ENCODE measurements around the gene RAMP3. TPM values are rescaled to one million over a fixed set of nuclear protein-coding genes. Genes with fewer than 3 reads are reported as not detected.

RAMP3 gene
- total and polyA plus RNA-seq, 9 of the 15 experiments (the other 6 are each of a cell fraction or from before 2014, with no cell fraction given), result not detected

DNA sequence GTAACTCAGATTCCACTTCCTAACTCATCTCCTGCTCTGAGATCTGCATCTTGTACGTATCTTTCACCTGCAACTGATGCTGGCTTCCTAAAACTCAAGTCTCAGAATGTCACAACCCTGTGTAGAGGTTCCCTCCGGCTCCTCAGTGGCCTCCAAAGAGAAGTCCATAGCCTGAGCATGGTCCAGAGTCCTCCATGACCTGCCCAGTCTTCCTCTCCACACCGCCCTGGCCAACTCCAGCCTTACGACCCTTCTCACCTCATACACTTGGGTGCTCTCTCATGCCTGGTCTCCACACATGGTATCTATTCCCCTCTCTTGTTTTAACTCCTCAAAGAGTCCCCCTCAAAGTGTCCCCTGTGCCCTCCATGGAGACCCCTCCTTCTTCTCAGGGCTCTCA is 41.9 kb downstream of the RAMP3 start (continued):
- TF ChIP-seq POLR2H (tag; IDR thresholded peaks at IDR 0.05; ENCODE audit: low read depth), result no peak

DNA sequence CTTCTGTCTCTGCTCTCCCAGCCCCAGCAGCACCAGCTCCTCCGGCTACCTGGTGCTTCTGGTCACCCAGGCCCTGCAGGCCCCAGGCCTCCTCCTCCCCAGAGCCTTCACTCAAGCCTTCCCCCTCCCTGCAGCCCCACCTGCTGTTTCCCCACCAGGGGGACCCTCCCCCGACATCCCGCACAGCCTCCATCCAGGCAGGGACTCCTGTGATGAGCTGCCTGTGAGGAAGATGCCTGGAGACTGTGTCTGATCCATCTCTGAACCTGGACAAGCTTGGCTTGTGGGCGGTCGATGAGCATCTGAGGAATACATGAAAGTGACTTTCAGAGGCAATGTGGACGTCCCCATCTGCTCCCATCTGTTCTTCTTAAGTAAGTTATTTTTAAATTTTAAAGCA is 45.0 kb downstream of the RAMP3 start:
- no peaks in the 10 kb centered on the region for H3K36me3 ChIP-seq (ENCODE audit: control insufficient read depth, insufficient read depth, low read length)
- CTCF ChIA-PET (ENCODE audit: low intra/inter-chr PET ratio), result no interaction called here
- ATAC-seq, result peak; percentile 55
- H4K20me1 ChIP-seq (replicated peaks; ENCODE audit: control insufficient read depth, insufficient read depth, low read length), result no peaks in the 10 kb centered on the region; the same call in 1 of the 2 replicates
- H3K9me3 ChIP-seq (replicated peaks; ENCODE audit: control insufficient read depth, insufficient read depth, low read depth, low read length), result no peaks in the 10 kb centered on the region
- H3K27ac ChIP-seq (ENCODE audit: extremely low read depth, low read depth, low read length), result no peak overlapping the region
- peaks cover 9 to 22% of the 10 kb centered on the region in 2 experiments; a peak in 4 of 5 replicates for H3K27me3 ChIP-seq (ENCODE audit: control insufficient read depth in 2 of 2, insufficient read depth in 2 of 2, low read length in 2 of 2)
- H3K9ac ChIP-seq (ENCODE audit: insufficient read depth in 1 of 2, low read depth in 2 of 2, low read length in 2 of 2), result no peak overlapping the region
- no TSS peak for BruUV-seq (replicated peaks)
- H3K9me1 ChIP-seq (ENCODE audit: control insufficient read depth, insufficient read depth, low read length), result no peaks in the 10 kb centered on the region
- no peaks in the 10 kb centered on the region for H3K4me1 ChIP-seq (replicated peaks in 1 of 2; ENCODE audit: control insufficient read depth in 2 of 2, insufficient read depth in 2 of 2, low read length in 2 of 2)
- DNase-seq (ENCODE audit: extremely low read depth in 1 of 4, low spot score in 3 of 4), result no peak
- no peak overlapping the region for H2AFZ ChIP-seq (ENCODE audit: low read depth, low read length)
- POLR2A ChIA-PET, result interaction anchor here (0.6 to 1.7 kb wide), 3 partner anchors 14 to 814 kb away, joined by 3 to 7 read pairs (median 3); no protein-coding TSS in a partner anchor
- no peak overlapping the region for H3K4me2 ChIP-seq (ENCODE audit: insufficient read depth, low read length)
- no peak overlapping the region for H3K4me3 ChIP-seq
- no peak for FAIRE-seq
- in situ Hi-C loops (cut with MboI), result no loop called here
- no peaks in the 10 kb centered on the region for H3K79me2 ChIP-seq (ENCODE audit: control insufficient read depth, insufficient read depth, low read length)
- 20% methylated on average over 4 of the region's 6 CpGs for WGBS (ENCODE audit: insufficient coverage, low coverage, missing lambda C conversion rate)
- intact Hi-C loops (cut with micrococcal nuclease), result no loop called here
- no peak for TF ChIP-seq RBFOX2 (IDR thresholded peaks at IDR 0.05; ENCODE audit: low read depth, low read length)
- TF ChIP-seq CHD1 (IDR thresholded peaks at IDR 0.05; ENCODE audit: low read length), result no peak
- no peak for TF ChIP-seq ZBTB8A (IDR thresholded peaks at IDR 0.05; ENCODE audit: partially characterized antibody)
- TF ChIP-seq FOXK2 (conservative IDR thresholded peaks at IDR 0.05 in 1 of 2, IDR thresholded peaks at IDR 0.05 in 1 of 2; ENCODE audit: low read depth in 2 of 2), result no peak
- TF ChIP-seq RBBP5 (IDR thresholded peaks at IDR 0.05; ENCODE audit: borderline replicate concordance, insufficient read depth, low read length, poor library complexity, severe bottlenecking), result no peak
- no peak for TF ChIP-seq GTF2A2 (tag; IDR thresholded peaks at IDR 0.05)
- no peak for TF ChIP-seq SOX6 (IDR thresholded peaks at IDR 0.05)
- no peak for TF ChIP-seq STAG1 (CRISPR knock-in tag; IDR thresholded peaks at IDR 0.05; ENCODE audit: borderline replicate concordance)
- TF ChIP-seq, protein P1, sequence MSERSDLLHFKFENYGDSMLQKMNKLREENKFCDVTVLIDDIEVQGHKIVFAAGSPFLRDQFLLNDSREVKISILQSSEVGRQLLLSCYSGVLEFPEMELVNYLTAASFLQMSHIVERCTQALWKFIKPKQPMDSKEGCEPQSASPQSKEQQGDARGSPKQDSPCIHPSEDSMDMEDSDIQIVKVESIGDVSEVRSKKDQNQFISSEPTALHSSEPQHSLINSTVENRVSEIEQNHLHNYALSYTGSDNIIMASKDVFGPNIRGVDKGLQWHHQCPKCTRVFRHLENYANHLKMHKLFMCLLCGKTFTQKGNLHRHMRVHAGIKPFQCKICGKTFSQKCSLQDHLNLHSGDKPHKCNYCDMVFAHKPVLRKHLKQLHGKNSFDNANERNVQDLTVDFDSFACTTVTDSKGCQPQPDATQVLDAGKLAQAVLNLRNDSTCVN (CRISPR knock-in tag; IDR thresholded peaks at IDR 0.05), result no peak
- TF ChIP-seq SNRNP70 (optimal IDR thresholded peaks at IDR 0.05; ENCODE audit: low read depth, low read length), result no peak
- no peak for TF ChIP-seq SPI1 (IDR thresholded peaks at IDR 0.05; ENCODE audit: borderline replicate concordance, low read depth, low read length)
- no peak for TF ChIP-seq ZNF766 (CRISPR knock-in tag; conservative IDR thresholded peaks at IDR 0.05)
- no peak for TF ChIP-seq ZNF696 (CRISPR knock-in tag; conservative IDR thresholded peaks at IDR 0.05)
- no peak for TF ChIP-seq TEAD2 (tag; IDR thresholded peaks at IDR 0.05)
- TF ChIP-seq, protein P2, sequence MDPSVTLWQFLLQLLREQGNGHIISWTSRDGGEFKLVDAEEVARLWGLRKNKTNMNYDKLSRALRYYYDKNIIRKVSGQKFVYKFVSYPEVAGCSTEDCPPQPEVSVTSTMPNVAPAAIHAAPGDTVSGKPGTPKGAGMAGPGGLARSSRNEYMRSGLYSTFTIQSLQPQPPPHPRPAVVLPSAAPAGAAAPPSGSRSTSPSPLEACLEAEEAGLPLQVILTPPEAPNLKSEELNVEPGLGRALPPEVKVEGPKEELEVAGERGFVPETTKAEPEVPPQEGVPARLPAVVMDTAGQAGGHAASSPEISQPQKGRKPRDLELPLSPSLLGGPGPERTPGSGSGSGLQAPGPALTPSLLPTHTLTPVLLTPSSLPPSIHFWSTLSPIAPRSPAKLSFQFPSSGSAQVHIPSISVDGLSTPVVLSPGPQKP (CRISPR knock-in tag; IDR thresholded peaks at IDR 0.05), result no peak
- TF ChIP-seq ATF1 (CRISPR knock-in tag; IDR thresholded peaks at IDR 0.05), result no peak
- TF ChIP-seq ATF1 (tag; IDR thresholded peaks at IDR 0.05), result no peak
